ENCODE results near the gene DRD3. TPM values are rescaled to one million over a fixed set of nuclear protein-coding genes. Genes with fewer than 3 reads are reported as not detected.

DRD3 gene
- total RNA-seq, 1 donor from 2014 or later: not detected

Other genes with a start within 250 kb of the DRD3 start
- gene ZDHHC23, start 231.0 kb downstream of the DRD3 start, total RNA-seq: 4.7 TPM
- gene CCDC191, start 122.5 kb downstream of the DRD3 start, total RNA-seq: 4.3 TPM
- 26.2 TPM for gene QTRT2, start 122.3 kb downstream of the DRD3 start, total RNA-seq
- gene ZNF80, start 58.5 kb upstream of the DRD3 start, total RNA-seq: not detected
- gene TIGIT, start 115.0 kb upstream of the DRD3 start, total RNA-seq: not detected